B cell (primary cell): ENCODE results near the gene RBM20.

Experiments used
- CTCF ChIP-seq: fragments of 200-600 bp; IDR thresholded peaks from one replicate; pipeline ENCODE4 v1.8.0; 2022; ENCODE audit warnings: antibody characterized with exemption, mild to moderate bottlenecking
- EZH2 ChIP-seq: IDR thresholded peaks from 2 replicates; pipeline ENCODE4 v1.6.1; 2012; ENCODE audit warnings: borderline replicate concordance, low read depth, mild to moderate bottlenecking, moderate library complexity, low read length; ENCODE audit not compliant: insufficient read depth, poor library complexity, severe bottlenecking

- TF ChIP-seq CTCF (no peak), EZH2 (no peak)
Measured at GRCh38 chr10:110637558-110638053, 6.5 kb upstream of the RBM20 start.
